Smooth muscle cell of the pulmonary artery (primary cell): ENCODE results near the gene ILDR1. TPM values are rescaled to one million over a fixed set of nuclear protein-coding genes. Genes with fewer than 3 reads are reported as not detected.

Experiments used
- total RNA-seq: library from RNA; depleted of rRNA; stranded (reverse); fragments of >200 nt; gene quantifications from 2 replicates; pipeline ENCODE4 v1.2.3, GENCODE V29; 2014

ILDR1 gene
- not detected in 2 replicates for total RNA-seq

DNA sequence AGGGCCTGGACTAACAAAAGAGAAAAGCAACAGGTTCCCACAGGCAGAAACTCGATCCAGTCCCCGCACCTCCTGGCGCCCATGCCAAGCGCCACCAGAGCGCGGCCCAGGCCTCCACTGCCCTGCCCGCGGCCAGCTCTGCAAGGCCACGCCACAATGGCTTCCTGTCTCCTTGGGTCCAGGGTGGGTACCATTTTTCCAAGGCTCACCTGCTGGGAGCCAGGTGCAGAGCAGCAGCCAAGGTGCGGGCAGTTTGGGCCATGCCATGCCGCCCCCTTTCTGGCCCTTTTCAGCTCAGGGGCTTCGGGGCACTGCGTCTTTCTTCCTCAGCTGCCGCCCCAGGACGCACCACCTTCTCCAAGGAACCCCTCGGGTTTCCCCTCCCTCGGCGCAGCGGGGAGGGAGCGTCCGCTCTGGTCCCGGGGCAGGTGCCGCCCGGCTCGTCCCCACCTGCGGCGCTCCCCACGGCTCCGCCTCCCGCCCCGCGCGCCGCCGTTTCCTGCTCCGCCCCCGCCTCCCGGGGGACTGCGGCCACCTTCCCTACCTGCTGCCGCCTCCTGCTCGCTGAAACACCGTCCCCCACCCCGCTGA is at the start of gene ILDR1:
ILDR1 (minus strand) TSS at position 437 of the 591 bp plus-strand sequence; CDS start at position 267, 170 bp downstream.

DNA sequence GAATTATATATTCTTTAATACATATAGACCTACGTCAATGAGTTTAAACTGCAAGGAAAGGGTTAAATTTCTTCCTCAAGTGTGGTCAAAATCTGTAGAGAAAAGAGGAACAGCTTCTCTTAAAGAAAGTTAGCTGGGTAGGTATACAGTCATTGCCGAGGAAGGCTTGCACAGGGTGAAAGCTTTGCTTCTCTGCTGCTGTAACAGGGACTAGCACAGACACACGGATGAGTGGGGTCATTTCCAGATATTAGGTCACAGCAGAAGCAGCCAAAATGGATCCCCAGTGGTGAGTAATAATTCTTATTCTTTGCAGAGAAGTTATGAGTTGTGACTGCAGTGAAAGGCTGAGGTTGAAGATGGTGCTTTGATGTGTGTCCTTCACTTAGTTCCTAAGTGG is 33.2 kb upstream of the ILDR1 start, which contains the start of gene CD86:
CD86 (plus strand) TSS at position 148 of the 400 bp plus-strand sequence; CDS start at position 276, 128 bp downstream.

Other genes starting within 250 kb of the ILDR1 start
- gene IQCB1, start 187.2 kb downstream of the ILDR1 start, total RNA-seq, result 8.4 and 9.4 TPM in 2 replicates
- gene EAF2, start 187.0 kb downstream of the ILDR1 start, total RNA-seq, result 1.7 and 1.9 TPM in 2 replicates
- gene SLC15A2, start 127.8 kb downstream of the ILDR1 start, total RNA-seq, result 0.26 and 0.30 TPM in 2 replicates
- gene CD86, start 33.1 kb upstream of the ILDR1 start, total RNA-seq, result not detected in 2 replicates
- not detected in 2 replicates for gene CASR, start 161.4 kb upstream of the ILDR1 start, total RNA-seq